ENCODE measurements around the gene APH1B.

APH1B gene

GRCh38 chr15:63353261-63353660 lies 75.9 kb downstream of the APH1B start:
- no peak for DNase-seq (ENCODE audit: low spot score)

DNA sequence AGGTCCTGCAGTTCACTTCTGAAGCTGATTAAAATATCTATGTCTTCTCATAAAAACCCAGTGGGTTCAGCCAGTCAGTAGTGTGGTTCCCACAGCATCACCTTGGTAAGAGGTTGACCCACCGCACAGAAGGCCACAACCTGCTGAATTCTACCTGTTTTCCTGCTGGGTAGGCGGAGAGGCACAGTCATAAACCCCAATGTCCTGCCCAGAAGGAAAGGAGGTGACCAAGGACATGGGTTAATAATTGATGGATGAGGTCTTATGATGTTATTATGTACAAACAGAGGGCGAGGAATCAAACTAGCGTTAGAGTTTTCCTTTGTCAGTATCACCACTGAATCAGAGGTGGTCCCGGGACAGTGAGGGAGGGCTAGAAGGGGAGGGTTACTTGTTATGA lies 76.5 kb downstream of the APH1B start:
- DNase-seq (ENCODE audit: low spot score), result no peak

- DNase-seq (ENCODE audit: low spot score), result no peak
Measured at GRCh38 chr15:63354821-63355650, 77.6 kb downstream of the APH1B start.

GRCh38 chr15:63357061-63357460 lies 79.7 kb downstream of the APH1B start:
- DNase-seq (ENCODE audit: low spot score), result no peak

DNA sequence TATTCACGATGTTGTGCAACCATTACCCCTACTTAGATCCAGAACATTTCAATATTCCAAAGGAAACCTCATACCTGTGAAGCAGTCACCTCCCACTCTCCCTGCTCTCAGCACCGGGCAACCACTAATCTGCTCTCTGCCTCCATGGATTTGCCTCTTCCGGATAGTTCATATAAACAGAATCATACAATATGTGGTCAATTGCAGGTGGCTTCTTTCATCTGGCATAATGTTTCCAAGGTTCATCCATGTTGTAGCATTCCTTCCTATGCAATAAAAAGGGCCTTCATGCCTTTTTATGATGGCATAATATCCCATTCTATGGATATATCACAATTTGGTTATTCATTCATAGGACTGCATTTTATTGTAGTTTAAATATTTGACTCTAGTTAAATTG lies 80.3 kb downstream of the APH1B start:
- no peak for DNase-seq (ENCODE audit: low spot score)

GRCh38 chr15:63358241-63359029 lies 81.0 kb downstream of the APH1B start:
- DNase-seq (ENCODE audit: low spot score), result no peak
